Sigmoid colon (tissue), 7 donors: ENCODE data around the gene VASP. TPM values are rescaled to one million over a fixed set of nuclear protein-coding genes. Genes with fewer than 3 reads are reported as not detected.

Experiments
- DNase-seq: peaks from one replicate; pipeline ENCODE4 v3.0.0-alpha.2; 2019
- H3K27ac ChIP-seq, 4 donors: fragments of 200-600 bp; sonication (generic); one replicate each; pipeline ENCODE4 v1.5.1; 2016 to 2019; ENCODE audit warnings: mild to moderate bottlenecking in 1 of 4
- H3K27me3 ChIP-seq, 3 donors: fragments of 200-600 bp; sonication (generic); one replicate each; pipeline ENCODE4 v1.5.1; 2019; ENCODE audit warnings: mild to moderate bottlenecking in 1 of 3
- H3K36me3 ChIP-seq, 4 donors: fragments of 200-600 bp; sonication (generic); one replicate each; pipeline ENCODE4 v1.5.1; 2016 to 2019
- H3K4me1 ChIP-seq, 4 donors: fragments of 200-600 bp; sonication (generic); one replicate each; pipeline ENCODE4 v1.5.1; 2017 to 2019
- H3K4me3 ChIP-seq, 4 donors: fragments of 200-600 bp; sonication (generic); one replicate each; pipeline ENCODE4 v1.5.1; 2017 to 2019; ENCODE audit warnings: mild to moderate bottlenecking in 2 of 4, moderate library complexity in 1 of 4
- H3K9me3 ChIP-seq, 4 donors: fragments of 200-600 bp in 3 of 4; sonication (generic) in 3 of 4; one replicate each; pipeline versions ENCODE4 v1.5.1 to v1.6.1; 2013 to 2019
- CTCF ChIP-seq, 4 experiments: fragments of 450-650 bp in 3 of 4; fragments of 200-600 bp in 1 of 4; IDR thresholded peaks; one replicate each; pipeline ENCODE4 v1.5.1; 2016 to 2019; ENCODE audit warnings: antibody characterized with exemption in 4 of 4, mild to moderate bottlenecking in 3 of 4, moderate library complexity in 2 of 4
- EP300 ChIP-seq, 4 donors: sonication (generic); formaldehyde crosslinking; IDR thresholded peaks; one replicate each; pipeline ENCODE4 v1.6.1; 2017; ENCODE audit warnings: antibody characterized with exemption in 4 of 4
- POLR2A ChIP-seq, 2 donors: fragments of 450-650 bp; IDR thresholded peaks; one replicate each; pipeline ENCODE4 v1.6.1; 2016; ENCODE audit warnings: antibody characterized with exemption in 2 of 2, mild to moderate bottlenecking in 2 of 2, moderate library complexity in 2 of 2
- POLR2AphosphoS5 ChIP-seq, 4 donors: sonication (generic); formaldehyde crosslinking; IDR thresholded peaks; one replicate each; pipeline ENCODE4 v1.6.1; 2017; ENCODE audit warnings: antibody characterized with exemption in 4 of 4
- WGBS, 2 donors: extraction: QIAGEN DNeasy Blood & Tissue Kit; methylation state at CpG; one replicate each; pipeline ENCODE4 v1.1.7; 2013; 5-methylcytosine and 5-hydroxymethylcytosine counted together
- intact Hi-C: fragments of 100-400 bp; cut with DNase I; formaldehyde crosslinking; loops from one replicate; pipeline ENCODE4 v1.15.1; 2023
- polyA plus RNA-seq, 3 donors: library from polyadenylated mRNA; stranded (reverse); fragments of 200-250 nt; gene quantifications; one replicate each; pipeline ENCODE4 v1.2.3, GENCODE V29; 2013
- total RNA-seq, 4 donors: library from RNA; depleted of rRNA; stranded (reverse); fragments of >200 nt; gene quantifications; one replicate each; pipeline ENCODE4 v1.1.0, GENCODE V29; 2016
- donor health status: healthy with polysubstance abuse.
- donor health status: Bipolar disorder and iron deficiency.
- donor health status: healthy.

VASP gene
- total and polyA plus RNA-seq, 7 donors = 101 to 223 (median 160) TPM

GRCh38 chr19:45498411-45499195 lies 8.7 kb upstream of the VASP start, which contains the start of gene PPM1N:
TSS of gene PPM1N (plus strand) at chr19:45498443. CDS start at chr19:45498473, 30 bp downstream.
- TF ChIP-seq POLR2AphosphoS5 (IDR thresholded peaks at IDR 0.05) = no peak
- Histone ChIP-seq H3K27me3 (peaks cover 4 to 35% (median 11%) of the 10 kb centered on the region in 3 donors), H3K4me3 (peak within 1 kb of the TSS; percentile 14 to 86 (median 69)), H3K9me3 (no peaks in the 10 kb centered on the region), H3K36me3 (no peaks in the 10 kb centered on the region), H3K4me1 (peaks cover 0 to 40% (median 35%) of the 10 kb centered on the region in 4 donors), H3K27ac (peak within 1 kb of the TSS; percentile 35 to 54 (median 42))
- WGBS, 2 donors = 3 to 10% methylated on average over 89 of the region's 89 CpGs
- no peak for DNase-seq
- intact Hi-C loops = no loop called here

- no peak for DNase-seq
- peak overlapping the region in 1 of 4 donors; percentile 31 for H3K4me3 ChIP-seq
- peaks cover 4 to 35% (median 11%) of the 10 kb centered on the region in 3 donors for H3K27me3 ChIP-seq
- TF ChIP-seq EP300 (IDR thresholded peaks at IDR 0.05) = no peak
- TF ChIP-seq POLR2AphosphoS5 (IDR thresholded peaks at IDR 0.05) = no peak
- no peak for TF ChIP-seq POLR2A (IDR thresholded peaks at IDR 0.05)
- no peak for TF ChIP-seq CTCF (IDR thresholded peaks at IDR 0.05)
- 14 to 17% methylated on average over 37 of the region's 37 CpGs for WGBS, 2 donors
- no peaks in the 10 kb centered on the region for H3K9me3 ChIP-seq
- no peaks in the 10 kb centered on the region for H3K36me3 ChIP-seq
- intact Hi-C loops = loop anchor here (10.0 kb wide), 2 partner anchors 285 to 745 kb away; partner anchors contain the start of gene DMPK
- no peak overlapping the region for H3K27ac ChIP-seq
- H3K4me1 ChIP-seq = peaks cover 0 to 37% (median 31%) of the 10 kb centered on the region in 4 donors
Observed at GRCh38 chr19:45499196-45500180, 7.8 kb upstream of the VASP start.

- WGBS, 2 donors = 89 to 93% methylated on average over 8 of the region's 8 CpGs
- Histone ChIP-seq H3K36me3 (no peaks in the 10 kb centered on the region), H3K27me3 (peaks cover 4 to 35% (median 11%) of the 10 kb centered on the region in 3 donors), H3K27ac (no peak overlapping the region), H3K4me1 (peaks cover 0 to 34% (median 31%) of the 10 kb centered on the region in 4 donors), H3K4me3 (no peak overlapping the region), H3K9me3 (no peaks in the 10 kb centered on the region)
- DNase-seq = no peak
- intact Hi-C loops = loop anchor here (10.0 kb wide), 2 partner anchors 284 to 746 kb away; partner anchors contain the start of gene DMPK
- TF ChIP-seq POLR2A (IDR thresholded peaks at IDR 0.05) (no peak), EP300 (IDR thresholded peaks at IDR 0.05) (no peak), POLR2AphosphoS5 (IDR thresholded peaks at IDR 0.05) (no peak), CTCF (IDR thresholded peaks at IDR 0.05) (no peak)
Observed at GRCh38 chr19:45500918-45501729, 6.2 kb upstream of the VASP start.

DNA sequence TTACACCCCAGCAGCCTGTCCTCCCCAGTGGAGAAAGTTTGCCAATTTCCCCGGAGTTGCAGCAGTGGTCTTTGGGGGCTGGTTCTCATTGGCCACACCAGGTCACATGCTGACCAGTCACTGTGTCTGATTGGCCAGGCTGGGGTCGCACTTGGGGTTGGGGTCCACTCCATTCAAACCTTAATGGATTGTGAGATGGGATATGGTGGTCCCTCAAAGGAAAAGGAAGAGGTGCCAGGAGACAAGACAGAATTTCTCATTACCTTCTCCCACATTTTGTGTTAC lies 5.6 kb upstream of the VASP start:
- Histone ChIP-seq H3K27ac (no peak overlapping the region), H3K9me3 (no peaks in the 10 kb centered on the region), H3K27me3 (peaks cover 4 to 35% (median 11%) of the 10 kb centered on the region in 3 donors), H3K4me3 (no peak overlapping the region), H3K4me1 (peaks cover 0 to 29% (median 27%) of the 10 kb centered on the region in 4 donors), H3K36me3 (no peaks in the 10 kb centered on the region)
- intact Hi-C loops = loop anchor here (10.0 kb wide), 2 partner anchors 283 to 747 kb away; partner anchors contain the start of gene DMPK
- no peak for DNase-seq
- 78 to 80% methylated on average over 2 of the region's 2 CpGs for WGBS, 2 donors
- TF ChIP-seq EP300 (IDR thresholded peaks at IDR 0.05) (no peak), CTCF (IDR thresholded peaks at IDR 0.05) (no peak), POLR2A (IDR thresholded peaks at IDR 0.05) (no peak), POLR2AphosphoS5 (IDR thresholded peaks at IDR 0.05) (no peak)
